ENCODE data around the gene CYP3A7.
"Not testable (repeated sequence)": the region's sequence is repeated elsewhere in the genome, so short reads cannot be mapped to it uniquely, and the experiment has no call there.

GRCh38 chr7:99751322-99752052 lies 16.5 kb upstream of the CYP3A7 start:
- not testable (repeated sequence) for TF ChIP-seq CTCF, POLR2A, EP300 (IDR thresholded peaks at IDR 0.05)
